Panc1 (cell line): ENCODE measurements around the gene HPGDS.

Source experiments
- CTCF ChIP-seq: fragments of 450-650 bp; IDR thresholded peaks from 2 replicates; pipeline ENCODE4 v1.5.1; 2017; ENCODE audit warnings: mild to moderate bottlenecking
- POLR2AphosphoS5 ChIP-seq: IDR thresholded peaks from 2 replicates; pipeline ENCODE4 v1.6.1; 2012; ENCODE audit warnings: mild to moderate bottlenecking, low read depth, low read length, moderate library complexity
- REST ChIP-seq, 2 experiments: IDR thresholded peaks; 2 replicates each; pipeline ENCODE4 v1.6.1; 2011 to 2012; ENCODE audit warnings: low read depth in 2 of 2, control low read depth in 1 of 2, low read length in 1 of 2, mild to moderate bottlenecking in 1 of 2, moderate library complexity in 1 of 2; ENCODE audit not compliant: insufficient read depth in 1 of 2
- SIN3A ChIP-seq: IDR thresholded peaks from 2 replicates; pipeline ENCODE4 v1.6.1; 2012; ENCODE audit warnings: low read depth, mild to moderate bottlenecking, low read length, moderate library complexity, borderline replicate concordance; ENCODE audit not compliant: insufficient read depth
- TCF7L2 ChIP-seq: IDR thresholded peaks from 2 replicates; pipeline ENCODE4 v1.6.1; 2011; ENCODE audit warnings: mild to moderate bottlenecking, low read depth, low read length, inconsistent platforms

DNA sequence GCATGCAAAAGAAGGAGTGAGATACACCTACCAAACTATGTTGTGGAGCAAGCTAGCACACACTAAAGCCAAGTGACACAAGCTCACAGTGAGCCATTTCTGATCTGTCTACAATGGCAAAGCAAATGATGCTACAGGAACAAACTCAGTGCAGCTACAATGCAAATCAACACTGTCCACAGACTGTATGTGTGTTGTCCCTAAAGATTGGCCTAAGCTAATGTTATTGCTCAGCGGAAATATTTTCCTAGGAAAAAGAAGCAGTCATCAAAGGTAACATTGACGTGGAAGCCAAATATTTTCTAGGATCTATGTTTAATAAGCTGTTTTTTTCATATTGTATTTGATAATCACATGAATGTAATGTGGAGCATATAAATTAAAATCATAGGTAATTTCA is 34.7 kb upstream of the HPGDS start:
- TF ChIP-seq CTCF (no peak), POLR2AphosphoS5 (no peak), TCF7L2 (no peak), REST (IDR thresholded peaks at IDR 0.05; ENCODE audit: insufficient read depth in 1 of 2, low read depth in 2 of 2, low read length in 1 of 2) (no peak), SIN3A (no peak)
